Esophagus squamous epithelium (tissue), 5 donors: ENCODE results near the gene OR2L2. TPM values are rescaled to one million over a fixed set of nuclear protein-coding genes. Genes with fewer than 3 reads are reported as not detected.

ENCODE experiments used
- DNase-seq: peaks from one replicate; lab custom pipeline; 2025; lab: John Stamatoyannopoulos, UW
- H3K27ac ChIP-seq, 4 donors: fragments of 200-600 bp; sonication (generic); one replicate each; pipeline ENCODE4 v1.5.1; 2016 to 2019; ENCODE audit warnings: mild to moderate bottlenecking in 1 of 4
- H3K27me3 ChIP-seq, 4 donors: fragments of 200-600 bp; sonication (generic); 1 replicate in 3 of 4; 2 replicates in 1 of 4; pipeline versions ENCODE4 v1.5.1 to v1.6.0; 2017 to 2021; ENCODE audit warnings: antibody characterized with exemption in 1 of 4
- H3K36me3 ChIP-seq, 3 donors: fragments of 200-600 bp; sonication (generic); one replicate each; pipeline ENCODE4 v1.5.1; 2016 to 2019
- H3K4me1 ChIP-seq, 3 donors: fragments of 200-600 bp; sonication (generic); one replicate each; pipeline ENCODE4 v1.5.1; 2017 to 2019
- H3K4me3 ChIP-seq, 4 donors: fragments of 200-600 bp; sonication (generic); 1 replicate in 3 of 4; 2 replicates in 1 of 4; pipeline ENCODE4 v1.5.1; 2016 to 2019; ENCODE audit warnings: mild to moderate bottlenecking in 2 of 4, moderate library complexity in 1 of 4
- H3K9me3 ChIP-seq, 3 donors: fragments of 200-600 bp; sonication (generic); one replicate each; pipeline ENCODE4 v1.5.1; 2016 to 2019
- CTCF ChIP-seq, 6 experiments: fragments of 450-650 bp in 4 of 6; fragments of 200-600 bp in 2 of 6; sonication (generic) in 2 of 6; IDR thresholded peaks; one replicate each; pipeline ENCODE4 v1.5.1; 2016 to 2019; ENCODE audit warnings: antibody characterized with exemption in 6 of 6, mild to moderate bottlenecking in 4 of 6, moderate library complexity in 4 of 6
- POLR2A ChIP-seq, 4 donors: fragments of 450-650 bp; IDR thresholded peaks; one replicate each; pipeline ENCODE4 v1.6.1; 2017; ENCODE audit warnings: antibody characterized with exemption in 4 of 4, mild to moderate bottlenecking in 4 of 4, moderate library complexity in 3 of 4
- WGBS, 2 donors: methylation state at CpG; one replicate each; pipeline ENCODE4 v1.1.5; 2018; 5-methylcytosine and 5-hydroxymethylcytosine counted together
- intact Hi-C: fragments of 100-400 bp; cut with DNase I; formaldehyde crosslinking; loops from one replicate; pipeline ENCODE4 v1.15.0; 2022
- total RNA-seq, 4 donors: library from RNA; depleted of rRNA; stranded (reverse); fragments of >200 nt; gene quantifications; one replicate each; pipeline ENCODE4 v1.1.0, GENCODE V29; 2016
- donor health status: DM: yes; HTN: yes; CAD: no.

OR2L2 gene
- total RNA-seq: not detected

GRCh38 chr1:248029770-248030169, at the start of gene OR2L2:
Gene OR2L2 (plus strand): TSS chr1:248030070. CDS start chr1:248038268, 8,198 bp downstream.
- H3K27ac ChIP-seq: no peak within 1 kb of the TSS
- TF ChIP-seq POLR2A (IDR thresholded peaks at IDR 0.05): no peak
- TF ChIP-seq CTCF (IDR thresholded peaks at IDR 0.05): no peak

GRCh38 chr1:247992986-247993385, 36.9 kb upstream of the OR2L2 start:
- Histone ChIP-seq H3K9me3 (no peaks in the 10 kb centered on the region), H3K27me3 (no peaks in the 10 kb centered on the region), H3K4me1 (no peaks in the 10 kb centered on the region), H3K27ac (no peak overlapping the region), H3K36me3 (no peaks in the 10 kb centered on the region), H3K4me3 (no peak overlapping the region)
- no peak for DNase-seq
- intact Hi-C loops: no loop called here
- 34 to 56% methylated on average over 2 of the region's 2 CpGs for WGBS, 2 donors
- TF ChIP-seq CTCF (IDR thresholded peaks at IDR 0.05) (no peak), POLR2A (IDR thresholded peaks at IDR 0.05) (no peak)

More at GRCh38 chr1:248029770-248030169, at the start of gene OR2L2:
- 13 to 38% methylated on average over 2 of the region's 2 CpGs for WGBS, 2 donors
- Histone ChIP-seq H3K4me1 (no peaks in the 10 kb centered on the region), H3K9me3 (peaks cover 0 to 19% (median 5%) of the 10 kb centered on the region in 3 donors), H3K36me3 (no peaks in the 10 kb centered on the region), H3K4me3 (no peak within 1 kb of the TSS), H3K27me3 (no peaks in the 10 kb centered on the region)
- no peak for DNase-seq
- intact Hi-C loops: no loop called here

- Histone ChIP-seq H3K4me3 (no peak overlapping the region), H3K36me3 (no peaks in the 10 kb centered on the region), H3K27me3 (no peaks in the 10 kb centered on the region), H3K9me3 (no peaks in the 10 kb centered on the region), H3K27ac (no peak overlapping the region), H3K4me1 (no peaks in the 10 kb centered on the region)
- TF ChIP-seq POLR2A (IDR thresholded peaks at IDR 0.05): no peak
- no peak for TF ChIP-seq CTCF (IDR thresholded peaks at IDR 0.05)
- 40 to 44% methylated on average over 2 of the region's 2 CpGs for WGBS, 2 donors
- intact Hi-C loops: no loop called here
- no peak for DNase-seq
Observed at GRCh38 chr1:247998811-247999210, 31.1 kb upstream of the OR2L2 start.

GRCh38 chr1:248000169-248000568, 29.7 kb upstream of the OR2L2 start:
- H3K36me3 ChIP-seq: no peaks in the 10 kb centered on the region
- 85 to 95% methylated on average over 1 of the region's 1 CpG for WGBS, 2 donors
- TF ChIP-seq POLR2A (IDR thresholded peaks at IDR 0.05): no peak
- no peak for TF ChIP-seq CTCF (IDR thresholded peaks at IDR 0.05)
- H3K9me3 ChIP-seq: no peaks in the 10 kb centered on the region
- no peak for DNase-seq
- no peak overlapping the region for H3K4me3 ChIP-seq
- H3K27ac ChIP-seq: no peak overlapping the region
- intact Hi-C loops: no loop called here
- H3K4me1 ChIP-seq: no peaks in the 10 kb centered on the region
- no peaks in the 10 kb centered on the region for H3K27me3 ChIP-seq

GRCh38 chr1:248007778-248008177, 22.1 kb upstream of the OR2L2 start:
- no peak for DNase-seq
- Histone ChIP-seq H3K36me3 (no peaks in the 10 kb centered on the region), H3K4me1 (no peaks in the 10 kb centered on the region), H3K27ac (no peak overlapping the region), H3K9me3 (peaks cover 0 to 26% (median 0%) of the 10 kb centered on the region in 3 donors), H3K4me3 (no peak overlapping the region), H3K27me3 (no peaks in the 10 kb centered on the region)
- intact Hi-C loops: no loop called here
- TF ChIP-seq CTCF (IDR thresholded peaks at IDR 0.05) (no peak), POLR2A (IDR thresholded peaks at IDR 0.05) (no peak)
- WGBS, 2 donors: 16 to 50% methylated on average over 1 of the region's 1 CpG
